RWPE2 (cell line): ENCODE measurements around the gene TMEM252.

Experiments
- ATAC-seq: fragments of 200-7000 bp; cut with Tn5 transposase; 3 replicates; pipeline ENCODE4 v1.9.1; 2021; ENCODE audit warnings: low read depth
- DNase-seq: peaks from one replicate; pipeline ENCODE4 v3.0.0-alpha.2; 2020; ENCODE audit warnings: low spot score
- H3K27ac ChIP-seq: fragments of 450-650 bp; 2 replicates; pipeline ENCODE4 v1.5.1; 2017; ENCODE audit warnings: mild to moderate bottlenecking; ENCODE audit not compliant: poor library complexity, severe bottlenecking
- H3K27me3 ChIP-seq: fragments of 250-450 bp; sonication (Bioruptor Pico); 2 replicates; pipeline ENCODE4 v1.5.1; 2021; ENCODE audit warnings: mild to moderate bottlenecking, moderate library complexity; ENCODE audit not compliant: insufficient read depth, poor library complexity, severe bottlenecking
- H3K36me3 ChIP-seq: fragments of 250-450 bp; sonication (Bioruptor Pico); 2 replicates; pipeline ENCODE4 v1.5.1; 2020; ENCODE audit warnings: low read depth, mild to moderate bottlenecking, moderate library complexity
- H3K4me1 ChIP-seq: fragments of 250-450 bp; sonication (Bioruptor Pico); 2 replicates; pipeline ENCODE4 v1.5.1; 2021; ENCODE audit warnings: mild to moderate bottlenecking, moderate library complexity; ENCODE audit not compliant: insufficient read depth, poor library complexity, severe bottlenecking
- H3K4me3 ChIP-seq: fragments of 250-450 bp; sonication (Bioruptor Pico); 2 replicates; pipeline ENCODE4 v1.5.1; 2021; ENCODE audit warnings: mild to moderate bottlenecking, moderate library complexity; ENCODE audit not compliant: severe bottlenecking
- H3K9me3 ChIP-seq: fragments of 250-450 bp; sonication (Bioruptor Pico); 2 replicates; pipeline ENCODE4 v1.5.1; 2021; ENCODE audit warnings: mild to moderate bottlenecking, moderate library complexity; ENCODE audit not compliant: severe bottlenecking
- TF ChIP-seq, protein P1 (sequence below): fragments of 450-650 bp; IDR thresholded peaks from one replicate; pipeline ENCODE4 v1.5.1; 2017; ENCODE audit warnings: mild to moderate bottlenecking, moderate library complexity; ENCODE audit not compliant: poor library complexity, severe bottlenecking

Gene TMEM252

DNA sequence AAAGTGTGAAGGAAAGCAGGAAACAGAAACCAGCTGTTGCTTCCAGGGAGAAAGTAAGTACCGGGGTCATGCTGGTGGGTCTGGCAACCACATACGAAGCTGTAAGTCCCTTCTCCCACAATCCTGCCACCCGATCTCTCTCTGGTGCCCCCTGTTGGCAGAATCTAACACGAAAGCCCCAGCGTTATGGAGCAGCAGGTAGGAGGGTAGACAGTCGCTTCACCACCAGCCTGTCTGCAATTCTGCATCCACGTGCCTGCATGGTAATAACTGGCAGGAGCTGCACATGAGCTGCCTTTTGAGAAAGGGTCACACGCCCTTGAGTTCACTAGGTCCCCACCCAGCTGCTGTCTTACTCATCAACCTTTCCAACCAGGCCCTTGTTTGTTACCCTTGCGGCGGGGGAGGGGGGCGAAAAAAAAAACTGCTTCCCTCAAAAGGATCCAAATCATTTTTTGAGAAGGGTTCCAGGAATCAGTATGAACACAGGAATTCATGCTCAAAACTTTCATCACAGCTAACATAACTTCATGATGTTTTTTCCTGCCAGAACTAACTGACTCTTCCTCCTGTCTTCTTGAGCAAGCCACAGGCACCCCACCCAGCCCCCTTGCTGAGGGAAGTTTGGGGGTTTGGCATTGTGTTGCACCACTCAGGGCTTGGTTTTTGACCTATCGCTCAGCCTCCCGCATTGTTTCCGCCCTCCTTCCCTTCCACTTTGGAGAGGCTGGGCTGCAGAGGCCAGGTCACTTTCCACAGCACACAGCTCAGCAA lies 19.6 kb upstream of the TMEM252 start:
- no peaks in the 10 kb centered on the region for H3K4me1 ChIP-seq
- no peak overlapping the region for H3K27ac ChIP-seq
- no peaks in the 10 kb centered on the region for H3K9me3 ChIP-seq
- no peaks in the 10 kb centered on the region for H3K36me3 ChIP-seq
- H3K27me3 ChIP-seq = no peaks in the 10 kb centered on the region
- DNase-seq (no peak), ATAC-seq (no peak)
- no peak overlapping the region for H3K4me3 ChIP-seq
- TF ChIP-seq, protein P1, sequence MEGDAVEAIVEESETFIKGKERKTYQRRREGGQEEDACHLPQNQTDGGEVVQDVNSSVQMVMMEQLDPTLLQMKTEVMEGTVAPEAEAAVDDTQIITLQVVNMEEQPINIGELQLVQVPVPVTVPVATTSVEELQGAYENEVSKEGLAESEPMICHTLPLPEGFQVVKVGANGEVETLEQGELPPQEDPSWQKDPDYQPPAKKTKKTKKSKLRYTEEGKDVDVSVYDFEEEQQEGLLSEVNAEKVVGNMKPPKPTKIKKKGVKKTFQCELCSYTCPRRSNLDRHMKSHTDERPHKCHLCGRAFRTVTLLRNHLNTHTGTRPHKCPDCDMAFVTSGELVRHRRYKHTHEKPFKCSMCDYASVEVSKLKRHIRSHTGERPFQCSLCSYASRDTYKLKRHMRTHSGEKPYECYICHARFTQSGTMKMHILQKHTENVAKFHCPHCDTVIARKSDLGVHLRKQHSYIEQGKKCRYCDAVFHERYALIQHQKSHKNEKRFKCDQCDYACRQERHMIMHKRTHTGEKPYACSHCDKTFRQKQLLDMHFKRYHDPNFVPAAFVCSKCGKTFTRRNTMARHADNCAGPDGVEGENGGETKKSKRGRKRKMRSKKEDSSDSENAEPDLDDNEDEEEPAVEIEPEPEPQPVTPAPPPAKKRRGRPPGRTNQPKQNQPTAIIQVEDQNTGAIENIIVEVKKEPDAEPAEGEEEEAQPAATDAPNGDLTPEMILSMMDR = no peak

DNA sequence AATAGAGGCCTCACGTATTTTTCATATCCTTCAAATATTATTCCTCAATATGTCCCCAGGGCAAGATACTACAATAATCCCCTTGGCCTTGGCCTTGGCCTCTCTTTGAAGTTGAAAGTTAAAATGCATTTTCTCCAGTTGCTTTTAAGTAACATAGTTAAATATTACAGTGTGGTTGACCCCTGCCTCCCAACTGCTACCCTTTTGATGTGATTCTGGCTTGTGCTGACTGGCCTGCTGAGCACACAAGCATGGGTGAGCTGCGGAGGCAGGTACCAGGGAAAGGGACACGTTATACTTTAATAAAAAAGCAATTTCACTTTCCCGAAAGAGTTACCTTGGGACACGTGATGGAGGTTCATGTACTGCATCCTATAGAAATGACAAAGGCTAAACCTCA lies 17.9 kb upstream of the TMEM252 start:
- Histone ChIP-seq H3K27ac (no peak overlapping the region), H3K4me3 (no peak overlapping the region), H3K27me3 (no peaks in the 10 kb centered on the region), H3K4me1 (no peaks in the 10 kb centered on the region), H3K36me3 (no peaks in the 10 kb centered on the region), H3K9me3 (no peaks in the 10 kb centered on the region)
- TF ChIP-seq, protein P1 = no peak
- ATAC-seq = no peak
- DNase-seq = no peak

DNA sequence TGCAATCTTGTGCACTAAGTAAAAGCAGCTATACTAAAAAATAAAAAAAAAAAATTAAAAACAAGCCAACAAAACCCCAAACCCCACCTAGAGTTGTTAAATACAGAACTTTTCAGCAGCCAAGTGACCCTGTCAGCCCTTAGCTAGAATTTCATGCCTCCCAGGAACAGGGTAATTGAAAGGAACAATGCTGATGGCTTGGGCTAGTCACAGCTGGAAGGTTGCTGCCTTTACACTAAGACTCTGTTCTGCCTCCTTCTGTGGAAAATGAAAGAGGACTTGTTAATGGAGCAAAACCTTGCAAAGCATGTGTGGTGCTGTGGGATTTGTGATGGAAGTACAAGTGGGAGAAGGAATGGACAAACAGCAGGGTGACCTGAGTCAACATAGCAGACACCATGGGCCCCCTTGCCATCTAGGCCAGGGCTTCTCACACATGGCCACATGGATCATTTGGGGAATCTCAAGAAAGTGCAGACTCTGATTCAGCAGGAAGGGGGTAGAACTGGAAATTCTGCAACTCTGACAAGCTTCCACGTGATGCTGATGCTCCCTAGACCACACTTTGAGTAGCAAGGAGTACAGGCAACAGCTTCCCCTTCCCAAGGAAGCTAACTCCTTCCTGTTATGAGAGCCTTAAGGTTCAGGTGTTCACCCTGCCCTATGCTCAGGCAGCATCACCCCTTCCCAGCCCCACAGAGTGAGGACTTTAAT lies 14.9 kb upstream of the TMEM252 start:
- DNase-seq = no peak
- Histone ChIP-seq H3K27me3 (no peaks in the 10 kb centered on the region), H3K36me3 (no peaks in the 10 kb centered on the region), H3K4me3 (no peak overlapping the region), H3K4me1 (no peaks in the 10 kb centered on the region), H3K9me3 (no peaks in the 10 kb centered on the region), H3K27ac (no peak overlapping the region)
- ATAC-seq = no peak
- TF ChIP-seq, protein P1 = no peak

DNA sequence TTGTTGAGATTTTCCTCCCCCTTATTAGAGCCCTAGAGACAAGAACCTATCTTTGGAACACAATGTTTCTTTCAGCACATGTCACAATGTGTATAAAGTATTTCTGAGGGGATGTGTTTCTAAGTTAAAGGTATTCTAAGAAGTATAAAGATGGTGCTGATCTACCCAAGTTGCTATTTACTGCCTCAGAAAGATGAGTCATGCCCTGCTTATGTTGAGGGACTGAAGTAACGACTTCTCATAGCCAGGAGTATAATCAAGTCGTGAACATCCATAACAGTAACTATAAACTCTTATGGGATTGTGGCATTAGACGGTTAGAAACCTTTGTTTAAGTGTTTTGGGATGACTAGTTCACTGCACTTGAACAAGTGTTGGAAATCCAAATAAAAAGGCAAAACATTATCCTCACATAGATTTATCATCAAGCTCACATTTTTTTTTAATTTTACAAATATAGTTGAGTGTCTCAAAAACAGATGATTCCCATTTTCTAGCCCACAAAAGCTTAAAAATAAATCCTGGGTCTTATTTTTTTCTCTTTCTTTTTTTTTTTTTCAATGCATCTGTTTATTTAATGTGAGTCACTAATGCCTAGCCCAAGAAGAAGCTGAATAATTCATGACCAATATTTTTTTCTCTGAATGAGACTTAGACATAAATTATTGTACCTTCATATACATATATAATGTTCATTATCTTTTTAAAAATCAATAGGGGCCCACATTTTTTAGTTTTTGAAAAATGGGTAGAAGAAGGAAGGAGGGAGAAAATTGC lies 12.2 kb upstream of the TMEM252 start:
- DNase-seq = no peak

More for the DNA sequence above, 12.2 kb upstream of the TMEM252 start:
- TF ChIP-seq, protein P1 = no peak
- Histone ChIP-seq H3K36me3 (no peaks in the 10 kb centered on the region), H3K4me1 (no peaks in the 10 kb centered on the region), H3K4me3 (no peak overlapping the region), H3K27ac (no peak overlapping the region), H3K27me3 (no peaks in the 10 kb centered on the region), H3K9me3 (no peaks in the 10 kb centered on the region)
- ATAC-seq = no peak
